ENCODE measurements around the gene NRXN3. TPM values are rescaled to one million over a fixed set of nuclear protein-coding genes. Genes with fewer than 3 reads are reported as not detected.

Gene NRXN3
- total RNA-seq, 1 experiment from 2014 or later = not detected

GRCh38 chr14:79180656-79181055, 1010.5 kb downstream of the NRXN3 start:
- no peaks in the 10 kb centered on the region for H3K4me1 ChIP-seq (ENCODE audit: control insufficient read depth in 1 of 2, insufficient read depth in 2 of 2, low read length in 2 of 2)
- no peak overlapping the region for H3K27ac ChIP-seq (ENCODE audit: low read depth, low read length)
- no peak for TF ChIP-seq CEBPB (IDR thresholded peaks at IDR 0.05; ENCODE audit: low read depth)
- TF ChIP-seq MAX (IDR thresholded peaks at IDR 0.05) = no peak
- TF ChIP-seq EZH2phosphoT487 (IDR thresholded peaks at IDR 0.05; ENCODE audit: borderline replicate concordance) = no peak
- TF ChIP-seq ZNF274 (IDR thresholded peaks at IDR 0.05; ENCODE audit: low read depth, low read length) = no peak
- TF ChIP-seq SP1 (IDR thresholded peaks at IDR 0.05; ENCODE audit: low read depth) = no peak
- no peak for TF ChIP-seq REST (IDR thresholded peaks at IDR 0.05; ENCODE audit: low read depth)
- no peak for TF ChIP-seq FOSL1 (IDR thresholded peaks at IDR 0.05; ENCODE audit: low read depth)
- no peak for TF ChIP-seq POLR2A (IDR thresholded peaks at IDR 0.05; ENCODE audit: borderline replicate concordance, extremely low read depth, insufficient read depth, insufficient read length)
- no peak for TF ChIP-seq RAD21 (IDR thresholded peaks at IDR 0.05; ENCODE audit: low read depth)
- no peak for TF ChIP-seq YY1 (IDR thresholded peaks at IDR 0.05; ENCODE audit: extremely low read depth, insufficient replicate concordance, low read depth, low read length)
- no peak for TF ChIP-seq ZBTB33 (IDR thresholded peaks at IDR 0.05; ENCODE audit: extremely low read depth, insufficient replicate concordance, low read length)
- TF ChIP-seq ZFX (IDR thresholded peaks at IDR 0.05) = no peak
- TF ChIP-seq POLR2AphosphoS5 (IDR thresholded peaks at IDR 0.05; ENCODE audit: low read depth, low read length) = no peak
- no peak for TF ChIP-seq EGR1 (IDR thresholded peaks at IDR 0.05; ENCODE audit: low read depth)
- TF ChIP-seq TCF7L2 (IDR thresholded peaks at IDR 0.05; ENCODE audit: borderline replicate concordance, extremely low read depth, insufficient read depth, insufficient read length) = no peak
- no peak for TF ChIP-seq CTCF (IDR thresholded peaks at IDR 0.05 in 2 of 3, conservative IDR thresholded peaks at IDR 0.05 in 1 of 3; ENCODE audit: borderline replicate concordance in 1 of 3, insufficient read depth in 1 of 3, low read depth in 2 of 3, low read length in 2 of 3)
- intact Hi-C loops (cut with micrococcal nuclease) = no loop called here
- H3K27me3 ChIP-seq (ENCODE audit: insufficient read depth, low read length) = no peaks in the 10 kb centered on the region
- CTCF ChIA-PET = no interaction called here
- BruUV-seq (replicated peaks) = no TSS peak
- H3K79me2 ChIP-seq (ENCODE audit: insufficient read depth, low read length) = no peaks in the 10 kb centered on the region
- H2AFZ ChIP-seq (ENCODE audit: low read depth, low read length, poor library complexity, severe bottlenecking) = no peak overlapping the region
- H4K20me1 ChIP-seq (ENCODE audit: insufficient read depth) = no peaks in the 10 kb centered on the region
- RAD21 ChIA-PET (ENCODE audit: low non-redundant PET in 1 of 2, low total read pairs in 2 of 2, uncharacterized antibody in 2 of 2, unreplicated experiment in 2 of 2) = no interaction called here
- no peaks in the 10 kb centered on the region for H3K36me3 ChIP-seq (ENCODE audit: control insufficient read depth in 1 of 2, insufficient read depth in 2 of 2, low read length in 2 of 2)
- H3K9me3 ChIP-seq (ENCODE audit: control insufficient read depth in 1 of 2, insufficient read depth in 1 of 2, low read depth in 1 of 2, low read length in 2 of 2) = peaks cover 7 to 12% of the 10 kb centered on the region in 2 experiments; a peak in 2 of 4 replicates
- H3K4me3 ChIP-seq (replicated peaks in 1 of 2; ENCODE audit: low read depth in 1 of 2, low read length in 2 of 2) = no peak overlapping the region
- DNase-seq (ENCODE audit: low read depth, low spot score) (no peak), ATAC-seq (no peak)
- H3K9ac ChIP-seq (ENCODE audit: low read length) = no peak overlapping the region
- H3K4me2 ChIP-seq (ENCODE audit: low read length) = no peak overlapping the region
- POLR2A ChIA-PET = no interaction called here
- no peaks in the 10 kb centered on the region for H3K9me2 ChIP-seq (ENCODE audit: insufficient read depth)

All from HCT116 (cell line).